DOHH2 (cell line): ENCODE results near the gene DUSP18.

ENCODE experiments used
- H3F3A ChIP-seq: fragments of 200-600 bp; sonication (generic), shearing (Covaris generic); 2 replicates; pipeline ENCODE4 v1.6.0; 2016; ENCODE audit warnings: antibody characterized with exemption, mild to moderate bottlenecking; ENCODE audit not compliant: control insufficient read depth, insufficient read depth
- H3K27ac ChIP-seq: fragments of 200-600 bp; sonication (generic); 2 replicates; pipeline ENCODE4 v1.5.1; 2014; ENCODE audit warnings: low read depth, mild to moderate bottlenecking, low read length, moderate library complexity
- H3K27me3 ChIP-seq: fragments of 200-600 bp; sonication (generic); 2 replicates; pipeline ENCODE4 v1.6.1; 2014; ENCODE audit warnings: mild to moderate bottlenecking, low read length, mixed read lengths; ENCODE audit not compliant: control insufficient read depth
- H3K36me3 ChIP-seq: fragments of 200-600 bp; sonication (generic); 2 replicates; pipeline ENCODE4 v1.6.1; 2014; ENCODE audit warnings: mild to moderate bottlenecking, low read length, moderate library complexity, mixed read lengths; ENCODE audit not compliant: control insufficient read depth
- H3K4me1 ChIP-seq: fragments of 200-600 bp; sonication (generic); 2 replicates; pipeline ENCODE4 v1.6.1; 2014; ENCODE audit warnings: mild to moderate bottlenecking, low read length, mixed read lengths; ENCODE audit not compliant: control insufficient read depth
- H3K4me2 ChIP-seq: fragments of 200-600 bp; sonication (generic); 2 replicates; pipeline ENCODE4 v1.6.0; 2014; ENCODE audit warnings: mild to moderate bottlenecking, low read length, moderate library complexity
- H3K4me3 ChIP-seq: fragments of 200-600 bp; sonication (generic); 2 replicates; pipeline ENCODE4 v1.5.1; 2014; ENCODE audit warnings: mild to moderate bottlenecking, low read length, mixed read lengths
- H3K79me2 ChIP-seq: fragments of 200-600 bp; sonication (generic); 2 replicates; pipeline ENCODE4 v1.6.1; 2014; ENCODE audit warnings: mild to moderate bottlenecking, low read length, mixed read lengths; ENCODE audit not compliant: control insufficient read depth
- H3K9me2 ChIP-seq: fragments of 200-600 bp; sonication (generic); replicated peaks from 2 replicates; pipeline ENCODE4 v1.6.1; 2014; ENCODE audit warnings: mild to moderate bottlenecking, low read length, mixed read lengths; ENCODE audit not compliant: control insufficient read depth
- H3K9me3 ChIP-seq: fragments of 200-600 bp; sonication (generic); 2 replicates; pipeline ENCODE4 v1.6.1; 2014; ENCODE audit warnings: antibody characterized with exemption, low read length, mixed read lengths; ENCODE audit not compliant: control insufficient read depth, insufficient read depth
- H4K20me1 ChIP-seq: fragments of 200-600 bp; sonication (generic); 2 replicates; pipeline ENCODE4 v1.6.0; 2014; ENCODE audit warnings: low read depth, mild to moderate bottlenecking, antibody characterized with exemption, low read length, moderate library complexity; ENCODE audit not compliant: control insufficient read depth, insufficient read depth
- EZH2phosphoT487 ChIP-seq: fragments of 200-600 bp; sonication (generic); IDR thresholded peaks from 2 replicates; pipeline ENCODE4 v1.6.1; 2017; ENCODE audit warnings: borderline replicate concordance, mild to moderate bottlenecking, antibody characterized with exemption, low read length, moderate library complexity, mixed read lengths
- TF ChIP-seq, protein P1 (sequence below): fragments of 200-600 bp; sonication (generic); IDR thresholded peaks from one replicate; pipeline ENCODE4 v1.5.1; 2014; ENCODE audit warnings: antibody characterized with exemption, mild to moderate bottlenecking, low read depth, low read length; ENCODE audit not compliant: poor library complexity, severe bottlenecking

The DUSP18 gene

DNA sequence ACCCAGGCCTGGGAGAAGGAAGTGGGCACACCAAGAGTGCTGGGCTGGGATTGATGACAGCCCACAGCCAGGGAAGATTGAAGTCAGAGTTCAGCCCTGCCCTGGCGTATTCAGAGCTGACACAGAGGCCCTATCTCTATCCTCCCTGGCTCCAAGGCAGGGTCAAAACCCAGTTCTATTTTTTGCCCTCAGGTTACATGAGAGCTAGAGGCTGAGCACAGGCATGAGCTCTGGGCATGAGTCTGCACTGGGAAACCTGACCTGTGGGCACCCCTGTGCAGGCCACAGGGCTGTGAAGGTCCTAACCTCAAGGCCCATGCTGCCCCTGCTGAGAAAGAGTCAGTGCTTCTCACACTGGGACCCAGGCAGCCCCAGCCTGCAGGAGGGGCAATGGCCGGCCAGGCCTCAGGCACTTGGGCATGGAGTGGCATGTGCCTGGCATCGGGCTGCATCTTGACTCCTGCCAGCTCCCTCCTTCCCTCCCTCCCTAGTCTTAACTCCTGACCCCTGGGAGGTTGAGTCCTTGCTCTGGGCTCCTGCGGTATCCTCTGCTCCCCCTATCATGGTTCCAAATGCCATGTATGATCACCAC is 26.7 kb downstream of the DUSP18 start:
- Histone ChIP-seq H3F3A (no peaks in the 10 kb centered on the region), H3K9me2 (no peaks in the 10 kb centered on the region), H3K9me3 (no peaks in the 10 kb centered on the region), H4K20me1 (no peaks in the 10 kb centered on the region), H3K36me3 (no peaks in the 10 kb centered on the region), H3K4me2 (no peak overlapping the region), H3K27ac (no peak overlapping the region), H3K79me2 (no peaks in the 10 kb centered on the region), H3K27me3 (no peaks in the 10 kb centered on the region), H3K4me3 (no peak overlapping the region), H3K4me1 (peaks cover 2% of the 10 kb centered on the region)
- TF ChIP-seq, protein P1, sequence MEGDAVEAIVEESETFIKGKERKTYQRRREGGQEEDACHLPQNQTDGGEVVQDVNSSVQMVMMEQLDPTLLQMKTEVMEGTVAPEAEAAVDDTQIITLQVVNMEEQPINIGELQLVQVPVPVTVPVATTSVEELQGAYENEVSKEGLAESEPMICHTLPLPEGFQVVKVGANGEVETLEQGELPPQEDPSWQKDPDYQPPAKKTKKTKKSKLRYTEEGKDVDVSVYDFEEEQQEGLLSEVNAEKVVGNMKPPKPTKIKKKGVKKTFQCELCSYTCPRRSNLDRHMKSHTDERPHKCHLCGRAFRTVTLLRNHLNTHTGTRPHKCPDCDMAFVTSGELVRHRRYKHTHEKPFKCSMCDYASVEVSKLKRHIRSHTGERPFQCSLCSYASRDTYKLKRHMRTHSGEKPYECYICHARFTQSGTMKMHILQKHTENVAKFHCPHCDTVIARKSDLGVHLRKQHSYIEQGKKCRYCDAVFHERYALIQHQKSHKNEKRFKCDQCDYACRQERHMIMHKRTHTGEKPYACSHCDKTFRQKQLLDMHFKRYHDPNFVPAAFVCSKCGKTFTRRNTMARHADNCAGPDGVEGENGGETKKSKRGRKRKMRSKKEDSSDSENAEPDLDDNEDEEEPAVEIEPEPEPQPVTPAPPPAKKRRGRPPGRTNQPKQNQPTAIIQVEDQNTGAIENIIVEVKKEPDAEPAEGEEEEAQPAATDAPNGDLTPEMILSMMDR, result no peak
- TF ChIP-seq EZH2phosphoT487, result no peak

DNA sequence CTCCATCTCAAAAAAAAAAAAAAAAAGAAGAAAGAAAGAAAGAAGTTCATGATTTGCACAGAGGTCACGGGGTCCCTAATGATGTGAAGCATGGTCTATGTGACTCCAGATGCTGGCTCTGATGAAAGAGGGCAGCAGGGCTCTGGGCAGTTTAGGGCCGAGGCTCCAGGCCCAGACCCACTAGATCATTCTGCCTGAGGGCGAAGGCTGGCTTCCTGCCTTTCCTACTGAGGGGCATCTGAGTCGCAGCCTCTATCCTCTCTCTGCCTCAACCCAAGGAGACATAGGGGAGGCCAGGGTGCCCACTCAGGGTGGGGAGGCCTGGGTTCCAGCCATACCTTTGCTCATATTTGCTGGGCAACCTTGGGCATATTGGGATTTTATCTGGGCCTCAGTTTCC is 27.3 kb downstream of the DUSP18 start:
- Histone ChIP-seq H3K9me2 (no peaks in the 10 kb centered on the region), H3K27me3 (no peaks in the 10 kb centered on the region), H4K20me1 (no peaks in the 10 kb centered on the region), H3K27ac (no peak overlapping the region), H3K79me2 (no peaks in the 10 kb centered on the region), H3K4me3 (no peak overlapping the region), H3K36me3 (no peaks in the 10 kb centered on the region), H3K9me3 (no peaks in the 10 kb centered on the region), H3F3A (no peaks in the 10 kb centered on the region), H3K4me2 (no peak overlapping the region), H3K4me1 (peaks cover 6% of the 10 kb centered on the region)
- TF ChIP-seq, protein P1, result no peak
- TF ChIP-seq EZH2phosphoT487, result no peak

DNA sequence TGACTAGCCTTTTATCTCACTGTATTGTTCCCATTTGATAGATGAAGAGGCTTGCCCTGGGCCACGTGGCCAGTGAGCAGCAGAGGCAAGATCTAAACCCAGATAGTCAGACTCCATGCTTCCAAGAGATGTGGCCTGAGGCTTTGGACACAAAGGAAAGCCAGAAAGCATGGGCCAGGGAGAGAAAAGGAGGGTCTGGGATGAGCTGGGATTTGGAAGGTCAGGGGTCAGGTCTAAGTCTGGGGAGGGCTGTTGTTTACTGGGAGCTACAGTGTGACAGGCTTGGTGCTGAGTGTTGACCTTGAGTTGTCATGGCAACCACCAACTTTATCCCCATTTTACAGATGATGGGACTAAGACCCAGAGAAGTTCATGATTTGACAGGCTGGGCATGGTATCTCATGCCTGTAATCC is 30.0 kb downstream of the DUSP18 start:
- H3K9me3 ChIP-seq, result no peaks in the 10 kb centered on the region
- peaks cover 16% of the 10 kb centered on the region for H3K4me1 ChIP-seq
- no peaks in the 10 kb centered on the region for H3K79me2 ChIP-seq
- H3K4me2 ChIP-seq, result no peak overlapping the region
- TF ChIP-seq, protein P1, result no peak
- no peak for TF ChIP-seq EZH2phosphoT487
- H3F3A ChIP-seq, result no peaks in the 10 kb centered on the region
- H3K9me2 ChIP-seq, result no peaks in the 10 kb centered on the region
- no peaks in the 10 kb centered on the region for H3K36me3 ChIP-seq
- no peak overlapping the region for H3K4me3 ChIP-seq
- no peaks in the 10 kb centered on the region for H3K27me3 ChIP-seq
- H4K20me1 ChIP-seq, result no peaks in the 10 kb centered on the region
- no peak overlapping the region for H3K27ac ChIP-seq
